GM21423 (cell line): Measurements from ENCODE around the gene ERCC6.

Experiments used
- ATAC-seq: cut with Tn5 transposase; IDR thresholded peaks from one replicate; pipeline ENCODE4 v1.9.1; 2021; ENCODE audit warnings: mild to moderate bottlenecking, moderate library complexity; ENCODE audit not compliant: unreplicated experiment

The ERCC6 gene

GRCh38 chr10:49538381-49539319, at the start of gene ERCC6:
Gene ERCC6 (minus strand): TSS chr10:49539121.
- ATAC-seq = peak; percentile 81

- no peak for ATAC-seq
These were observed 49.1 kb upstream of the ERCC6 start for GRCh38 chr10:49587981-49588380.

- ATAC-seq = no peak
These were observed 46.5 kb upstream of the ERCC6 start for GRCh38 chr10:49585387-49585786.

- ATAC-seq = no peak
These were observed 40.7 kb upstream of the ERCC6 start for GRCh38 chr10:49579621-49580020.

GRCh38 chr10:49578392-49578791, 39.5 kb upstream of the ERCC6 start:
- ATAC-seq = no peak

- no peak for ATAC-seq
These were observed 38.4 kb upstream of the ERCC6 start for GRCh38 chr10:49577182-49577925.

GRCh38 chr10:49575489-49576072, 36.7 kb upstream of the ERCC6 start:
- ATAC-seq = no peak

GRCh38 chr10:49572594-49573114, 33.7 kb upstream of the ERCC6 start:
- no peak for ATAC-seq

- ATAC-seq = no peak
These were observed 32.5 kb upstream of the ERCC6 start for GRCh38 chr10:49571388-49571787.

GRCh38 chr10:49569031-49569631, 30.2 kb upstream of the ERCC6 start:
- ATAC-seq = no peak

- peak; percentile 65 for ATAC-seq
These were observed 29.3 kb upstream of the ERCC6 start for GRCh38 chr10:49568235-49568634.

- peak; percentile 13 for ATAC-seq
These were observed 28.9 kb upstream of the ERCC6 start for GRCh38 chr10:49567810-49568209.

- ATAC-seq = no peak
These were observed 25.6 kb upstream of the ERCC6 start for GRCh38 chr10:49564461-49565009.

GRCh38 chr10:49562893-49563292, 24.0 kb upstream of the ERCC6 start:
- ATAC-seq = no peak

- ATAC-seq = no peak
These were observed 21.6 kb upstream of the ERCC6 start for GRCh38 chr10:49560526-49560925.

- ATAC-seq = no peak
These were observed 20.6 kb upstream of the ERCC6 start for GRCh38 chr10:49559476-49559875.

- no peak for ATAC-seq
These were observed 19.3 kb upstream of the ERCC6 start for GRCh38 chr10:49558190-49558589.

GRCh38 chr10:49557681-49558080, 18.8 kb upstream of the ERCC6 start:
- ATAC-seq = no peak

- ATAC-seq = no peak
These were observed 17.8 kb upstream of the ERCC6 start for GRCh38 chr10:49556723-49557122.

- ATAC-seq = no peak
These were observed 13.4 kb upstream of the ERCC6 start for GRCh38 chr10:49552277-49552676.

- ATAC-seq = no peak
These were observed 11.6 kb upstream of the ERCC6 start for GRCh38 chr10:49550563-49550962.
